ENCODE data around the gene PPP1R7.
"Not testable (repeated sequence)": the region's sequence is repeated elsewhere in the genome, so short reads cannot be mapped to it uniquely, and the experiment has no call there.

The PPP1R7 gene

DNA sequence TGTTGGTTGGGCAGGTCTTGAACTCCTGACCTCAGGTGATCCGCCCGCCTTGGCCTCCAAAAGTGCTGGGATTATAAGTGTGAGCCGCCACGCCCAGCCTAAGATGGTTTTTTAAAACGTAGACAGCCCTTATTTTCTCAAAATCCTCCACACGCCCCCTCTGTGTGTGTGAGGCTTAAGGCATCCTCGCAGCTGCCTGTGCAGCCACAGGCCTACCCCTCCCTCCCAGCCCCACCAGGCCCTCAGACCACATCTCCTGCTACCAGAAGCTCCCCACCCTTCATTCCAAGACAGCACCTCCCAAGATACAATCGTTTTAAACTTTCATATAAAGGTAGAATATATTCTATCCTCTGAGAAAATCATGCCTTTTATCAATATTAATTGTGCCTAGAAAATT lies 43.0 kb downstream of the PPP1R7 start:
- no peak for DNase-seq (ENCODE audit: low spot score)

DNA sequence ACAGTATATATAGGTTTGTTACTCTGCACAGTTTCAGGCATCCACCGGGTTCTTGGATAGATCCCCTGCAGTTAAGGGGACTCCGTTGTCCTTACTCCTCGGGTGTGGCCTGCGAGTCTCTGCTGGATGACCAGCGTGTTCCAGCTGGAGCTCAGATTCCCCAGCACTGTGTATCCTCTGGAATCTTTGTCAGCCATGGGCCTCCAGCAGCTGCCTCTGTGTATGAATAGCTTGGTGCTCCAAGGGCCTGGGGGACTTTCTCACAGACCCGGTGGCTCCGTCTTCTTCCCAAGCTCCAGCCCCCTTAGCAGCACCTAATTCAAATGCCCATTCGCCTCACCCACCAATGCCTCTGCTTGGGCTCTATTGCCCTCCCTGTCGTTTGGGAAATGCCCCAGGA lies 44.5 kb downstream of the PPP1R7 start:
- DNase-seq (ENCODE audit: low spot score) = no peak

- no peak for DNase-seq (ENCODE audit: low spot score)
These were observed 45.4 kb downstream of the PPP1R7 start for GRCh38 chr2:241195506-241196130.

DNA sequence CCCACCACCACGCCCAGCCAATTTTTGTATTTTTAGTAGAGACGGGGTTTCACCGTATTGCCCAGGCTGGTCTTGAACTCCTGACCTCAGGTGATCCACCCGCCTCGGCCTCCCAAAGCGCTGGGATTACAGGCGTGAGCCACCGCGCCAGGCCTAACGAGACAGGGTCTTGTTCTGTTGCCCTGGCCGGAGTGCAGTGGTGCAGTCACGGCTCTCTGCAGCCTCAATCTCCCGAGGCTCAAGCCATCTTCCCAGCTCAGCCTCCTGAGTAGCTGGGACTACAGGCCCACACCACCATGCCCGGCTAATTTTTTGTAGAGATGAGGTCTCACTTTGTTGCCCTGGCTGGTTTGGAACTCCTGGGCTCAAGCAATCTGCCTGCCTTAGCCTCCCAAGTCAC lies 47.0 kb downstream of the PPP1R7 start:
- DNase-seq (ENCODE audit: low spot score) = not testable (repeated sequence)

DNA sequence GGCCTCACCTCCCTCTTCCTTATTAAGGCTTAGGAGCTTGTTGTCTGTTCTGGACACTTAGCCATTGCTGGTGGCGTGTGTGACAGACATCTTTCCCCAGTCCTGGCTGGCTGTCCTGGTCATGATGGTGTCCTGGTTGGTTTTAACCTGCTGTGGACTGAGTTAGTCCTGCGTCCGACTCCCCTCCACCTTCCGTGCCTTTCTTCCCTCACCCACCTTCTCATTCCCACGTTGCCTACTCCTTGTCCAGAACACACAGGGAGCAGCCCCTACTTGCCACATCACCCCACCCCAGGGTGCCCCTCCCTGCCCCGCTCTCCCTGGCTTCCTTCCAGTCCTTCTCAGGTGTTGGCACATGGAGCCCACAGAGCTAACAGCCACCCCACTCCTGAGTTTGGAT lies 47.7 kb downstream of the PPP1R7 start:
- DNase-seq (ENCODE audit: low spot score) = no peak

- DNase-seq (ENCODE audit: low spot score) = no peak
These were observed 48.4 kb downstream of the PPP1R7 start for GRCh38 chr2:241198381-241199279.

GRCh38 chr2:241199286-241199685 lies 49.0 kb downstream of the PPP1R7 start:
- no peak for DNase-seq (ENCODE audit: low spot score)

- no peak for DNase-seq (ENCODE audit: low spot score)
These were observed 49.9 kb downstream of the PPP1R7 start for GRCh38 chr2:241199897-241200821.

DNA sequence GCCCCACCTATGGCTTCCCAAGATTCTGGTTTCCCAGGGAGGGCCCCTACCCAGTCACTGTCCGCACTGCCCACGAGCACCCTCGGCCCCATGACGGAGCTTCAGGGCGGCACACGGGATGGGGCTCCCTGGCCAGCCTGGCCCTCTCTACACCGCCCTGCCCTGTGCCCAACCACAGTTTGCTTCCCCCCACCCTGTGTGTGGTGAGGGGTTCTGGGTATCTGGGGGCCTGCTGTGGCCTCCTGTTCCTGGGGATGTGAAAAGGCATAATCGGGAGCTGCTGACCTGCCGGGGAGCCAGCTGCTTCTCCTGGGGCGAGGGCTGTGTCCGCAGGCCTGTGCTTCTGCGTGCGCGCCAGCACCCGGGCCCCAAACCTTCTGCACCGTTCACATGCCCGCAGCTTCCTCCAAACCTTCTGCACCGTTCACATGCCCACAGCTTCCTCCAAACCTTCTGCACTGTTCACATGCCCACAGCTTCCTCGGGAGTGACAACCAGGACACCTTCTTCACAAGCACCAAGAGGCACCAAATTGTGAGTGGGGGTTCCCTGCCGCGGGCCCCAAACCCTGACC lies 50.6 kb downstream of the PPP1R7 start:
- DNase-seq (ENCODE audit: low spot score) = no peak

- no peak for DNase-seq (ENCODE audit: low spot score)
These were observed 51.4 kb downstream of the PPP1R7 start for GRCh38 chr2:241201445-241202267.

- DNase-seq (ENCODE audit: low spot score) = no peak
These were observed 52.0 kb downstream of the PPP1R7 start for GRCh38 chr2:241202268-241202585.

DNA sequence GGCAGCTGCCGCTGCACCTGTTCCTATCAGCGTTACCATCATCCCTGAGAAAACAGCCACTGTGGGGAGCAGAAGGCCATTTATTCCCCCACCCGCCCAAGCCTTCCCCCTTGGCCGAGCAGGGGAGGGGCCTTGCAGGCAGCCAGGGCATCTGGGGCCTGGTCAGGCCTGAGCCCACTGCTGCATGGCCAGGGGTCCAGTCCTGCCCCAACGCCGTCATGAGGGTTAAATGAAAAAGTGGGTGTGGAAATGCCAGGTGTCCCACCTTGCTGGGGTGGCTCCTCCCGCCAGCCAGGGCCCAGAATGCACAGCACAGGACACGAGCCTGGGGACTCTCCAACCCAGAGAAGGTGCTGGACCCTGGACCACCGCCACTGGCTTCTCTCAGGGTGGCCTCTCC lies 52.4 kb downstream of the PPP1R7 start:
- no peak for DNase-seq (ENCODE audit: low spot score)

GRCh38 chr2:241203218-241204009 lies 53.1 kb downstream of the PPP1R7 start:
- no peak for DNase-seq (ENCODE audit: low spot score)

DNA sequence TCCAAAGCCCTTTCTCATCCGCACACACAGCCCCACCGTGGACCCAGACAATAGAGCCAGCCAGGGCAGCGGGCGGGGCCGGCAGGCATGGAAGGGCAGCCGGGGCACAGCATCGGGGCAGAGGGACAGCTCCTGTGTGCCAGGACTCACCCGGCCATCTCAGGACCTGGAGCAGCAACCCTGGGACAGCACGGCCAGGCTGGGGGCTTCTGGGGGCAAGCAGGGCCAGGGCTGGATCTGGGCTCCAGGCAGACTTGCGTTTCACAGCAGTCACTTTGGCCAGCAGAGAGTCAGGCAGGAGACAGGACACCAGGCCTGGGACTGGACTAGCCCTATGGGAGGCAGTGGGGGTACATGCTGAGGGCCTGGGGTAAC lies 53.7 kb downstream of the PPP1R7 start:
- DNase-seq (ENCODE audit: low spot score) = no peak

- DNase-seq (ENCODE audit: low spot score) = no peak
These were observed 54.2 kb downstream of the PPP1R7 start for GRCh38 chr2:241204490-241204889.

- DNase-seq (ENCODE audit: low spot score) = no peak
These were observed 54.8 kb downstream of the PPP1R7 start for GRCh38 chr2:241205086-241205485.

GRCh38 chr2:241207151-241207550 lies 56.9 kb downstream of the PPP1R7 start:
- DNase-seq (ENCODE audit: low spot score) = no peak

DNA sequence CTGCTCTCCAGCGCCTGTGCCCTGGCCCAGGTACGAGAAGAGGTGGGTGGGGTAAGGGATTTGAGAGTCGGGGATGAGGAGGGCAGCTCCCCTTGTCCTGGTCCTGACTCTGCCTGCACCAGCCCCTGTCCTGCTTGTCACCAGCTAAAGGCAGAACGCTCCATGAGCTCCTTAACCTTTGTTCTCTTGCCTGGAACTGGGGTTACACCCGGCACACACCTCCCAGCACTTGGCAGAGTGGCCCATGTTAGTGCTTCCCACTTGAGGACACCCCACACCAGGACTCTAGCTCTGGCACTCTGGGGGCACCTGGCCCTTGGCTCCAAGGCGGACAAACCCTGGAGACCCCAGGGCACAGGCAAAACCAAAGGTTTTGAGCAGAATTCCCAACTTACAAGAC lies 57.4 kb downstream of the PPP1R7 start:
- DNase-seq (ENCODE audit: low spot score) = no peak

GRCh38 chr2:241208058-241208457 lies 57.8 kb downstream of the PPP1R7 start:
- no peak for DNase-seq (ENCODE audit: low spot score)

DNA sequence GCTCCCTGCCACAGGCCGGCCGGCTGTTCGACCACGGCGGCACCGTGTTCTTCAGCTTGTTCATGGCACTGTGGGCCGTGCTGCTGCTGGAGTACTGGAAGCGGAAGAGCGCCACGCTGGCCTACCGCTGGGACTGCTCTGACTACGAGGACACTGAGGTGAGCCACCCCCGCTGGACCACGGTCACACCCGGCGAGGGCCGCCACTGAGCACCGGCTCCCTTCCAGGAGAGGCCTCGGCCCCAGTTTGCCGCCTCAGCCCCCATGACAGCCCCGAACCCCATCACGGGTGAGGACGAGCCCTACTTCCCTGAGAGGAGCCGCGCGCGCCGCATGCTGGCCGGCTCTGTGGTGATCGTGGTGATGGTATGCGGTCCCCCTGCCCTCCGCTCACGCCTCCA lies 59.0 kb downstream of the PPP1R7 start:
- no peak for DNase-seq (ENCODE audit: low spot score)

Measured in SK-N-DZ (cell line).